OCI-LY1 (cell line): ENCODE measurements around the gene SYNE4.

Experiments used
- H2AFZ ChIP-seq: fragments of 200-600 bp; sonication (generic), shearing (Covaris generic); 2 replicates; pipeline ENCODE4 v1.6.0; 2014; ENCODE audit warnings: antibody characterized with exemption, mild to moderate bottlenecking, low read length
- H3F3A ChIP-seq: fragments of 200-600 bp; sonication (generic), shearing (Covaris generic); 2 replicates; pipeline ENCODE4 v1.6.0; 2014; ENCODE audit warnings: mild to moderate bottlenecking, antibody characterized with exemption, low read length, moderate library complexity; ENCODE audit not compliant: insufficient read depth
- H3K27ac ChIP-seq: fragments of 200-600 bp; sonication (generic); 2 replicates; pipeline ENCODE4 v1.5.1; 2014; ENCODE audit warnings: low read length, mixed run types, mild to moderate bottlenecking, low read depth; ENCODE audit not compliant: poor library complexity, severe bottlenecking
- H3K27me3 ChIP-seq: fragments of 200-600 bp; sonication (generic); 2 replicates; pipeline ENCODE4 v1.6.0; 2014; ENCODE audit warnings: antibody characterized with exemption, mild to moderate bottlenecking, low read length, moderate library complexity; ENCODE audit not compliant: insufficient read depth
- H3K36me3 ChIP-seq: fragments of 200-600 bp; sonication (generic); 2 replicates; pipeline ENCODE4 v1.6.1; 2014; ENCODE audit warnings: mild to moderate bottlenecking, antibody characterized with exemption, low read length, moderate library complexity, mixed read lengths; ENCODE audit not compliant: insufficient read depth
- H3K4me1 ChIP-seq: fragments of 200-600 bp; sonication (generic); 2 replicates; pipeline ENCODE4 v1.5.1; 2014; ENCODE audit warnings: mild to moderate bottlenecking, low read length, moderate library complexity; ENCODE audit not compliant: insufficient read depth, severe bottlenecking
- H3K4me2 ChIP-seq: fragments of 200-600 bp; sonication (generic), shearing (Covaris generic); 2 replicates; pipeline ENCODE4 v1.6.1; 2014; ENCODE audit warnings: low read length
- H3K4me3 ChIP-seq: fragments of 200-600 bp; sonication (generic); 2 replicates; pipeline ENCODE4 v1.5.1; 2014; ENCODE audit warnings: low read length, low read depth, mild to moderate bottlenecking, mixed read lengths; ENCODE audit not compliant: poor library complexity, severe bottlenecking
- H3K79me2 ChIP-seq: fragments of 200-600 bp; shearing (Covaris generic); 2 replicates; pipeline ENCODE4 v1.6.1; 2016; ENCODE audit warnings: mixed run types, low read length, mixed read lengths; ENCODE audit not compliant: insufficient read depth
- H3K9ac ChIP-seq: fragments of 200-600 bp; sonication (generic), shearing (Covaris generic); 2 replicates; pipeline ENCODE4 v1.6.1; 2014; ENCODE audit warnings: mild to moderate bottlenecking, low read length, mixed read lengths
- H3K9me2 ChIP-seq: fragments of 200-600 bp; sonication (generic), shearing (Covaris generic); 2 replicates; pipeline ENCODE4 v1.6.1; 2014; ENCODE audit warnings: low read depth, mild to moderate bottlenecking, low read length, mixed read lengths
- H3K9me3 ChIP-seq: fragments of 200-600 bp; shearing (Covaris generic); 2 replicates; pipeline ENCODE4 v1.6.1; 2014; ENCODE audit warnings: low read length, mixed read lengths
- H4K20me1 ChIP-seq: fragments of 200-600 bp; sonication (generic), shearing (Covaris generic); 2 replicates; pipeline ENCODE4 v1.6.0; 2016; ENCODE audit warnings: mild to moderate bottlenecking, low read length; ENCODE audit not compliant: insufficient read depth
- EZH2 ChIP-seq: fragments of 200-600 bp; sonication (generic), shearing (Covaris generic); IDR thresholded peaks from 2 replicates; pipeline ENCODE4 v1.8.0; 2017; ENCODE audit warnings: borderline replicate concordance, mixed run types, mild to moderate bottlenecking, antibody characterized with exemption, low read length, moderate library complexity, mixed read lengths
- TF ChIP-seq, protein P1 (sequence below): fragments of 200-600 bp; sonication (generic), shearing (Covaris generic); IDR thresholded peaks from 2 replicates; pipeline ENCODE4 v1.5.1; 2017; ENCODE audit warnings: mild to moderate bottlenecking, antibody characterized with exemption, low read length, moderate library complexity, mixed read lengths

The SYNE4 gene

GRCh38 chr19:35991731-35992450 is 16.7 kb downstream of the SYNE4 start:
- no peak overlapping the region for H3K4me3 ChIP-seq
- TF ChIP-seq, protein P1, sequence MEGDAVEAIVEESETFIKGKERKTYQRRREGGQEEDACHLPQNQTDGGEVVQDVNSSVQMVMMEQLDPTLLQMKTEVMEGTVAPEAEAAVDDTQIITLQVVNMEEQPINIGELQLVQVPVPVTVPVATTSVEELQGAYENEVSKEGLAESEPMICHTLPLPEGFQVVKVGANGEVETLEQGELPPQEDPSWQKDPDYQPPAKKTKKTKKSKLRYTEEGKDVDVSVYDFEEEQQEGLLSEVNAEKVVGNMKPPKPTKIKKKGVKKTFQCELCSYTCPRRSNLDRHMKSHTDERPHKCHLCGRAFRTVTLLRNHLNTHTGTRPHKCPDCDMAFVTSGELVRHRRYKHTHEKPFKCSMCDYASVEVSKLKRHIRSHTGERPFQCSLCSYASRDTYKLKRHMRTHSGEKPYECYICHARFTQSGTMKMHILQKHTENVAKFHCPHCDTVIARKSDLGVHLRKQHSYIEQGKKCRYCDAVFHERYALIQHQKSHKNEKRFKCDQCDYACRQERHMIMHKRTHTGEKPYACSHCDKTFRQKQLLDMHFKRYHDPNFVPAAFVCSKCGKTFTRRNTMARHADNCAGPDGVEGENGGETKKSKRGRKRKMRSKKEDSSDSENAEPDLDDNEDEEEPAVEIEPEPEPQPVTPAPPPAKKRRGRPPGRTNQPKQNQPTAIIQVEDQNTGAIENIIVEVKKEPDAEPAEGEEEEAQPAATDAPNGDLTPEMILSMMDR, result no peak
- TF ChIP-seq EZH2, result no peak
- no peak overlapping the region for H3K4me2 ChIP-seq
- no peaks in the 10 kb centered on the region for H3K36me3 ChIP-seq
- no peaks in the 10 kb centered on the region for H3K9me2 ChIP-seq
- H3F3A ChIP-seq, result no peaks in the 10 kb centered on the region
- peaks cover 16% of the 10 kb centered on the region for H3K4me1 ChIP-seq
- H3K79me2 ChIP-seq, result peaks cover 13% of the 10 kb centered on the region
- H3K9me3 ChIP-seq, result no peaks in the 10 kb centered on the region
- no peak overlapping the region for H2AFZ ChIP-seq
- H3K27me3 ChIP-seq, result no peaks in the 10 kb centered on the region; the same call in 1 of the 2 replicates
- no peaks in the 10 kb centered on the region for H4K20me1 ChIP-seq
- H3K9ac ChIP-seq, result no peak overlapping the region
- H3K27ac ChIP-seq, result no peak overlapping the region

GRCh38 chr19:35990771-35991730 is 17.6 kb downstream of the SYNE4 start:
- Histone ChIP-seq H3K27ac (no peak overlapping the region), H3K4me3 (no peak overlapping the region), H3K4me2 (no peak overlapping the region), H3K9ac (no peak overlapping the region), H3K4me1 (peaks cover 8% of the 10 kb centered on the region), H3K9me3 (no peaks in the 10 kb centered on the region), H3K79me2 (peaks cover 6% of the 10 kb centered on the region), H3F3A (no peaks in the 10 kb centered on the region), H3K36me3 (no peaks in the 10 kb centered on the region), H3K27me3 (no peaks in the 10 kb centered on the region; the same call in 1 of the 2 replicates), H4K20me1 (no peaks in the 10 kb centered on the region), H2AFZ (no peak overlapping the region), H3K9me2 (no peaks in the 10 kb centered on the region)
- TF ChIP-seq EZH2, result no peak

DNA sequence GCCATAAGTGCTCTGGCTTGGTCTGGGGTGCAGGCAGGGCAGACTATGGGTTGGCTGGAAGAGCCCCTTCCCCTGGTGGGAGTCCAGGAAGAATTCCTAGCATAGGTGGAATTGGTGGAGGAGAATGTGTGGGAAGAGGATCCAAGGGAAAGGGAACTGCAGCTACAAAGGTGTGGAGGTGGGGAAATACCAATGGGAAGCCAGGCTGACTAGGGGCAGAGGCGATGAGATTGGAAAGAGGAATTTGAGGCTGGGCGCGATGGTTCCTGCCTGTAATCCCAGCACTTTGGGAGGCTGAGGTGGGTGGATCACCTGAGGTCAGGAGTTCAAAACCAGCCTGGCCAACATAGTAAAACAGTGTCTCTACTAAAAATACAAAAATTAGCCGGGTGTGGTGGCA is 18.5 kb downstream of the SYNE4 start:
- TF ChIP-seq EZH2, result no peak
- TF ChIP-seq, protein P1, result no peak

More for the DNA sequence above, 18.5 kb downstream of the SYNE4 start:
- Histone ChIP-seq H3K4me1 (peaks cover 4% of the 10 kb centered on the region), H3K4me2 (no peak overlapping the region), H3K4me3 (no peak overlapping the region), H3K36me3 (no peaks in the 10 kb centered on the region), H3F3A (no peaks in the 10 kb centered on the region), H3K79me2 (no peaks in the 10 kb centered on the region), H3K9me2 (no peaks in the 10 kb centered on the region), H2AFZ (no peak overlapping the region), H3K9me3 (no peaks in the 10 kb centered on the region), H3K9ac (no peak overlapping the region), H3K27me3 (peaks cover 4% of the 10 kb centered on the region; the same call in 1 of the 2 replicates), H3K27ac (no peak overlapping the region), H4K20me1 (no peaks in the 10 kb centered on the region)
